GM23248 (cell line): ENCODE results near the gene FBH1. TPM values are rescaled to one million over a fixed set of nuclear protein-coding genes. Genes with fewer than 3 reads are reported as not detected.

Experiments used
- DNase-seq: peaks from one replicate; pipeline ENCODE4 v3.0.0-alpha.2; 2015
- H2AFZ ChIP-seq: fragments of 200-600 bp; sonication (generic); 2 replicates; pipeline ENCODE4 v1.6.1; 2016; ENCODE audit warnings: antibody characterized with exemption
- H3F3A ChIP-seq: fragments of 200-600 bp; sonication (generic); 2 replicates; pipeline ENCODE4 v1.6.1; 2016; ENCODE audit warnings: mild to moderate bottlenecking, antibody characterized with exemption, mixed run types; ENCODE audit not compliant: insufficient read depth
- H3K27ac ChIP-seq: fragments of 200-600 bp; sonication (generic); 2 replicates; pipeline ENCODE4 v1.5.1; 2016; ENCODE audit warnings: mild to moderate bottlenecking
- H3K27me3 ChIP-seq: fragments of 200-600 bp; sonication (generic); replicated peaks from 2 replicates; pipeline ENCODE4 v1.6.1; 2016; ENCODE audit warnings: mild to moderate bottlenecking; ENCODE audit not compliant: insufficient read depth
- H3K36me3 ChIP-seq: fragments of 200-600 bp; sonication (generic); 2 replicates; pipeline ENCODE4 v1.6.1; 2016; ENCODE audit warnings: low read depth, mild to moderate bottlenecking
- H3K4me1 ChIP-seq: fragments of 200-600 bp; sonication (generic); 2 replicates; pipeline ENCODE4 v1.6.1; 2016; ENCODE audit warnings: mild to moderate bottlenecking; ENCODE audit not compliant: insufficient read depth
- H3K4me2 ChIP-seq: fragments of 200-600 bp; sonication (generic); one replicate; pipeline ENCODE4 v1.6.1; 2016; ENCODE audit warnings: mild to moderate bottlenecking; ENCODE audit not compliant: unreplicated experiment
- H3K4me3 ChIP-seq: fragments of 200-600 bp; sonication (generic); 2 replicates; pipeline ENCODE4 v1.5.1; 2016; ENCODE audit warnings: mild to moderate bottlenecking
- H3K79me2 ChIP-seq: fragments of 200-600 bp; sonication (generic); 2 replicates; pipeline ENCODE4 v1.6.1; 2016; ENCODE audit warnings: mild to moderate bottlenecking; ENCODE audit not compliant: insufficient read depth
- H3K9ac ChIP-seq: fragments of 200-600 bp; sonication (generic); 2 replicates; pipeline ENCODE4 v1.6.1; 2016; ENCODE audit warnings: mild to moderate bottlenecking
- H3K9me2 ChIP-seq: fragments of 200-600 bp; sonication (generic); 2 replicates; pipeline ENCODE4 v1.6.1; 2016; ENCODE audit warnings: mixed run types, mild to moderate bottlenecking, moderate library complexity; ENCODE audit not compliant: insufficient read depth
- H3K9me3 ChIP-seq: fragments of 200-600 bp; sonication (generic); one replicate; pipeline ENCODE4 v1.6.1; 2017; ENCODE audit warnings: low read depth
- H4K20me1 ChIP-seq: fragments of 200-600 bp; sonication (generic); 2 replicates; pipeline ENCODE4 v1.6.0; 2016; ENCODE audit not compliant: insufficient read depth
- EZH2 ChIP-seq: fragments of 200-600 bp; sonication (generic); IDR thresholded peaks from 2 replicates; pipeline ENCODE4 v1.6.1; 2018; ENCODE audit warnings: antibody characterized with exemption, mild to moderate bottlenecking; ENCODE audit not compliant: insufficient read depth, poor library complexity, severe bottlenecking
- EZH2phosphoT487 ChIP-seq: fragments of 200-600 bp; sonication (generic); IDR thresholded peaks from 2 replicates; pipeline ENCODE4 v1.6.1; 2018; ENCODE audit warnings: antibody characterized with exemption, moderate library complexity, mild to moderate bottlenecking, low read depth; ENCODE audit not compliant: insufficient read depth
- WGBS, 2 experiments: methylation state at CpG; one replicate each; pipeline ENCODE4 v1.1.6; 2015 to 2017; ENCODE audit warnings: low lambda C conversion rate in 2 of 2, low coverage in 1 of 2; ENCODE audit errors: missing lambda C conversion rate in 2 of 2; 5-methylcytosine and 5-hydroxymethylcytosine counted together
- in situ Hi-C: fragments of 300-500 bp; cut with MboI; formaldehyde crosslinking; loops from 2 replicates; pipeline ENCODE4 v1.15.0; 2020
- polyA plus RNA-seq: library from polyadenylated mRNA; unstranded; fragments of >200 nt; fragmentation: Nextera tagmentation; extraction: Ambion mirVana; gene quantifications from 2 replicates; pipeline ENCODE4 v1.2.1, GENCODE V29; 2016
- total RNA-seq: library from RNA; depleted of rRNA; stranded (reverse); fragments of >200 nt; shearing (Covaris generic); gene quantifications from 2 replicates; pipeline ENCODE4 v1.2.3, GENCODE V29; 2014

FBH1 gene
- total and polyA plus RNA-seq, 2 experiments from 2014 or later, result 66.4 to 79.3 TPM

- Histone ChIP-seq H3K9me2 (no peaks in the 10 kb centered on the region), H3F3A (no peaks in the 10 kb centered on the region), H3K4me1 (no peaks in the 10 kb centered on the region), H3K27ac (no peak overlapping the region), H3K9ac (no peak overlapping the region), H2AFZ (no peak overlapping the region), H3K4me2 (no peak overlapping the region), H3K36me3 (peaks cover 40% of the 10 kb centered on the region), H3K4me3 (no peak overlapping the region), H3K9me3 (no peaks in the 10 kb centered on the region), H4K20me1 (no peaks in the 10 kb centered on the region), H3K27me3 (no peaks in the 10 kb centered on the region), H3K79me2 (peaks cover 23% of the 10 kb centered on the region)
- no peak for TF ChIP-seq EZH2phosphoT487
- no peak for TF ChIP-seq EZH2
- WGBS, 2 experiments, result 95 to 100% methylated on average over 4 of the region's 4 CpGs
- in situ Hi-C loops, result no loop called here
- DNase-seq, result no peak
Observed at GRCh38 chr10:5911670-5912069, 21.6 kb downstream of the FBH1 start.

- in situ Hi-C loops, result no loop called here
- Histone ChIP-seq H3F3A (no peaks in the 10 kb centered on the region), H3K4me3 (no peak overlapping the region), H3K79me2 (0 out of 2 replicates have a peak, but pooled peaks cover 4% of the 10 kb centered on the region), H3K9ac (no peak overlapping the region), H3K9me2 (no peaks in the 10 kb centered on the region), H4K20me1 (no peaks in the 10 kb centered on the region), H3K4me2 (no peak overlapping the region), H3K27ac (no peak overlapping the region), H2AFZ (no peak overlapping the region), H3K4me1 (no peaks in the 10 kb centered on the region), H3K36me3 (peaks cover 53% of the 10 kb centered on the region), H3K9me3 (no peaks in the 10 kb centered on the region), H3K27me3 (no peaks in the 10 kb centered on the region)
- DNase-seq, result no peak
- WGBS, 2 experiments, result 80 to 86% methylated on average over 4 of the region's 4 CpGs
- TF ChIP-seq EZH2phosphoT487 (no peak), EZH2 (no peak)
Observed at GRCh38 chr10:5913736-5914135, 23.7 kb downstream of the FBH1 start.

- 0 out of 2 replicates have a peak, but pooled peaks cover 4% of the 10 kb centered on the region for H3K79me2 ChIP-seq
- in situ Hi-C loops, result no loop called here
- H3F3A ChIP-seq, result no peaks in the 10 kb centered on the region
- H3K4me2 ChIP-seq, result no peak overlapping the region
- no peak for DNase-seq
- no peaks in the 10 kb centered on the region for H3K27me3 ChIP-seq
- H3K9me3 ChIP-seq, result no peaks in the 10 kb centered on the region
- WGBS, 2 experiments, result 95% methylated on average over 14 of the region's 14 CpGs
- peaks cover 59% of the 10 kb centered on the region for H3K36me3 ChIP-seq
- H3K4me3 ChIP-seq, result no peak overlapping the region
- no peak for TF ChIP-seq EZH2phosphoT487
- no peak for TF ChIP-seq EZH2
- no peak overlapping the region for H3K9ac ChIP-seq
- H3K9me2 ChIP-seq, result no peaks in the 10 kb centered on the region
- H3K27ac ChIP-seq, result no peak overlapping the region
- no peaks in the 10 kb centered on the region for H3K4me1 ChIP-seq
- no peak overlapping the region for H2AFZ ChIP-seq
- no peaks in the 10 kb centered on the region for H4K20me1 ChIP-seq
Observed at GRCh38 chr10:5915451-5915850, 25.4 kb downstream of the FBH1 start.

- WGBS, 2 experiments, result 95 to 97% methylated on average over 13 of the region's 13 CpGs
- H3K4me2 ChIP-seq, result no peak overlapping the region
- no peaks in the 10 kb centered on the region for H3K4me1 ChIP-seq
- H3K27me3 ChIP-seq, result no peaks in the 10 kb centered on the region
- H3K9ac ChIP-seq, result no peak overlapping the region
- H3F3A ChIP-seq, result no peaks in the 10 kb centered on the region
- in situ Hi-C loops, result no loop called here
- H3K9me3 ChIP-seq, result no peaks in the 10 kb centered on the region
- H3K36me3 ChIP-seq, result peaks cover 62% of the 10 kb centered on the region
- no peaks in the 10 kb centered on the region for H4K20me1 ChIP-seq
- H2AFZ ChIP-seq, result no peak overlapping the region
- TF ChIP-seq EZH2phosphoT487 (no peak), EZH2 (no peak)
- no peaks in the 10 kb centered on the region for H3K79me2 ChIP-seq
- no peaks in the 10 kb centered on the region for H3K9me2 ChIP-seq
- H3K27ac ChIP-seq, result no peak overlapping the region
- no peak for DNase-seq
- no peak overlapping the region for H3K4me3 ChIP-seq
Observed at GRCh38 chr10:5917305-5917704, 27.3 kb downstream of the FBH1 start.

GRCh38 chr10:5918763-5919162, 28.7 kb downstream of the FBH1 start:
- in situ Hi-C loops, result no loop called here
- Histone ChIP-seq H3K9ac (no peak overlapping the region), H3K4me2 (no peak overlapping the region), H3K79me2 (no peaks in the 10 kb centered on the region), H3K27me3 (no peaks in the 10 kb centered on the region), H3K4me1 (no peaks in the 10 kb centered on the region), H2AFZ (no peak overlapping the region), H3K9me3 (no peaks in the 10 kb centered on the region), H3K36me3 (peaks cover 57% of the 10 kb centered on the region), H3K9me2 (no peaks in the 10 kb centered on the region), H3F3A (no peaks in the 10 kb centered on the region), H4K20me1 (no peaks in the 10 kb centered on the region), H3K4me3 (no peak overlapping the region), H3K27ac (no peak overlapping the region)
- no peak for TF ChIP-seq EZH2phosphoT487
- no peak for TF ChIP-seq EZH2
- no peak for DNase-seq
- 85 to 91% methylated on average over 4 of the region's 4 CpGs for WGBS, 2 experiments
